SK-N-MC (cell line): ENCODE measurements around the gene HOXD8.

Experiments
- DNase-seq: peaks from one replicate; pipeline ENCODE4 v3.0.0-alpha.2; 2011; ENCODE audit warnings: low read depth, low spot score
- H3K27ac ChIP-seq: fragments of 200-600 bp; sonication (generic); 2 replicates; pipeline ENCODE4 v1.5.1; 2016; ENCODE audit warnings: mixed run types
- H3K36me3 ChIP-seq: fragments of 200-600 bp; sonication (generic); 2 replicates; pipeline ENCODE4 v1.6.1; 2017; ENCODE audit warnings: antibody characterized with exemption, low read length, mixed read lengths; ENCODE audit not compliant: insufficient read depth
- H3K4me3 ChIP-seq: fragments of 200-600 bp; sonication (generic); 2 replicates; pipeline ENCODE4 v1.5.1; 2016
- H3K9ac ChIP-seq: fragments of 200-600 bp; sonication (generic); 2 replicates; pipeline ENCODE4 v1.8.0; 2017; ENCODE audit warnings: mixed run types, mixed read lengths; ENCODE audit not compliant: insufficient read length
- H3K9me3 ChIP-seq: fragments of 200-600 bp; sonication (generic); 2 replicates; pipeline ENCODE4 v1.6.1; 2017; ENCODE audit warnings: low read depth, mild to moderate bottlenecking, antibody characterized with exemption, low read length, moderate library complexity, mixed read lengths
- EZH2 ChIP-seq: fragments of 200-600 bp; sonication (generic); IDR thresholded peaks from one replicate; pipeline ENCODE4 v1.6.1; 2017; ENCODE audit warnings: antibody characterized with exemption
- FOXP2 ChIP-seq: optimal IDR thresholded peaks from 2 replicates; pipeline ENCODE3; 2011; ENCODE audit warnings: mild to moderate bottlenecking, moderate library complexity; ENCODE audit not compliant: insufficient read depth; ENCODE audit errors: extremely low read length, control extremely low read depth
- POLR2AphosphoS5 ChIP-seq: IDR thresholded peaks from 2 replicates; pipeline ENCODE4 v1.6.1; 2012; ENCODE audit warnings: mild to moderate bottlenecking, low read depth, low read length, borderline replicate concordance

The HOXD8 gene

GRCh38 chr2:176128982-176129796 is at the start of gene HOXD8:
HOXD8 (plus strand) TSS chr2:176129705; CDS start chr2:176130367, 662 bp downstream.
- no peak for DNase-seq
- Histone ChIP-seq H3K36me3 (no peaks in the 10 kb centered on the region), H3K9me3 (no peaks in the 10 kb centered on the region), H3K9ac (peak within 1 kb of the TSS; percentile 72), H3K4me3 (peak within 1 kb of the TSS; percentile 89), H3K27ac (peak within 1 kb of the TSS; percentile 88)
- TF ChIP-seq EZH2 (no peak), POLR2AphosphoS5 (peak; percentile 74), FOXP2 (peak; percentile 52)

DNA sequence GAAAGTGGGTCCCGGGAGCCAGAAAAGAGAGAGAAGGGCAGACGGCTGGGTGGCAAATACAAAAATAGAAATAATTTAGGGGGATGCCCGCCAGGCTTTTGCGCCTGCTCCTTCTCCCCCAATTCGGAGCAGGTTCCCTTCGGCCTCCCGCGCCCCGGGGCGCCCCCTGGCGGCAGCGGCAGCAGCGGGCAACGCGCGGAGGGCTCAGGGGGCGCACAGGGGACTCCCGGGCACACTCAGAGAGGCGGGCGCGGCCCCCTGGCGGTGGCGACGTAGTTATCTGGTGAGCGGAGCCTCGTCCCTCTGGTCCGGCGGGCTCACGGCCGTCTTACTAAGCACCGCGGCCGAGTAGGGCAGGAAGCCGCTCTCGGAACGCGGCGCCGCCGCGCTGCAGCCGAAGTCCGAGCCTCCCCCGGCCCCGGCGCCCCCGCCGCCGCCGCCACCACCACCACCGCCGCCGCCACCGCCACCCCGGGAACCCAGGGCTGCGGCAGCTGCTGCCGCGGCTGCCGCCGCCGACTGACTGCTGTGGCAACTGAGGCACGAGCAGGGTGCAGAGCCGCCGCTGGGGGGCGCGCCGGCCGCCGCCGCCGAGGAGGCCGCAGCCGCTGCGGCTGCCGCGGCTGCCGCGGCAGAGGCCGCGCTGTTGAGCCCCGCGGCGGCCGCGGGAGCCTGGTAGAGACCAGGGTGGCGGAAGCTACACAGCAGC is 49.5 kb upstream of the HOXD8 start:
- Histone ChIP-seq H3K9me3 (no peaks in the 10 kb centered on the region), H3K27ac (no peak overlapping the region), H3K9ac (no peak overlapping the region), H3K36me3 (peaks cover 11% of the 10 kb centered on the region; the same call in 1 of the 2 replicates), H3K4me3 (no peak overlapping the region)
- DNase-seq: no peak
- TF ChIP-seq FOXP2: no peak
- 0 out of 2 replicates have a peak, but pooled peaks have one; percentile 10 for TF ChIP-seq POLR2AphosphoS5
- TF ChIP-seq EZH2: no peak

GRCh38 chr2:176080540-176081375 is 48.7 kb upstream of the HOXD8 start:
- Histone ChIP-seq H3K9me3 (no peaks in the 10 kb centered on the region), H3K4me3 (peak overlapping the region; percentile 83; the same call in 1 of the 2 replicates), H3K9ac (no peak overlapping the region), H3K27ac (no peak overlapping the region), H3K36me3 (peaks cover 11% of the 10 kb centered on the region; the same call in 1 of the 2 replicates)
- no peak for DNase-seq
- TF ChIP-seq FOXP2 (no peak), POLR2AphosphoS5 (peak; percentile 48; the same call in 1 of the 2 replicates)

GRCh38 chr2:176081376-176081836 is 48.1 kb upstream of the HOXD8 start:
- no peak overlapping the region for H3K27ac ChIP-seq
- peak overlapping the region; percentile 83 for H3K4me3 ChIP-seq
- no peak for DNase-seq
- peaks cover 11% of the 10 kb centered on the region; the same call in 1 of the 2 replicates for H3K36me3 ChIP-seq
- TF ChIP-seq POLR2AphosphoS5 (no peak), FOXP2 (no peak), EZH2 (no peak)
- no peaks in the 10 kb centered on the region for H3K9me3 ChIP-seq
- peak overlapping the region; percentile 73 for H3K9ac ChIP-seq

DNA sequence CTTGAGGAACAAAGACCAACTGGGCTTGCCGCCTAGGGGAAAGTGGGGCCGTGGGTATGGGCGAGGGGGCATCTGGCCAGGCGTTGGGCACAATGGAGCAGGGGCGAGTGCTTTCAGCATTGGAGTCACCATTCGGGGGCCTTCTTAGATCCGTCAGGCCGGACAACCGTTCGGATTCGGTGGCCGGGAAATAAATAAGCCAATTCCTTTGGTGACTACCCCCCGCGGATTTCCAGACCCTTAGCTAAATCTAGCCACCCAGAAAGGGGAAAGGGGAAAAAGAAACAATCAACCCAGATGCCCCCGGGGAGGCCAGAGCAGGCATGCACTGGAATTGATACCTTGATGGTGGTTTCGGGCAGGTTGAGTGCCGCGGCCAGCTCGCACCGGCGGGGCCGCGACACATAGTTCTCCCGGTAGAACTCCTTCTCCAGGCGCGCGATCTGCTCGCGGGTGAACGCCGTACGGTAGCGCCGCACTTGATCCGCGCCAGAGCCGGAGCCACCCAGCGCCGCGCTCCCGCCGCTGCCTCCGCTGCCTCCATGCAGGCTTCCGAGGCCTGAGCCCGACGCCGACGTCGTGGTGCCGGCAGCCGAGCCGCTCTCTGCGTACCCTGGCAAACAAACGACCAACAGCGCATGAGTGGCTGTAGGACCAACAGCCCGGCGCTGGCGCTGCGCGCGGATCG is 47.5 kb upstream of the HOXD8 start:
- Histone ChIP-seq H3K4me3 (peak overlapping the region; percentile 83), H3K9ac (peak overlapping the region; percentile 73), H3K9me3 (no peaks in the 10 kb centered on the region), H3K27ac (no peak overlapping the region), H3K36me3 (peaks cover 11% of the 10 kb centered on the region; the same call in 1 of the 2 replicates)
- no peak for DNase-seq
- TF ChIP-seq POLR2AphosphoS5: no peak; the same call in 1 of the 2 replicates
- TF ChIP-seq EZH2: no peak
- no peak for TF ChIP-seq FOXP2

DNA sequence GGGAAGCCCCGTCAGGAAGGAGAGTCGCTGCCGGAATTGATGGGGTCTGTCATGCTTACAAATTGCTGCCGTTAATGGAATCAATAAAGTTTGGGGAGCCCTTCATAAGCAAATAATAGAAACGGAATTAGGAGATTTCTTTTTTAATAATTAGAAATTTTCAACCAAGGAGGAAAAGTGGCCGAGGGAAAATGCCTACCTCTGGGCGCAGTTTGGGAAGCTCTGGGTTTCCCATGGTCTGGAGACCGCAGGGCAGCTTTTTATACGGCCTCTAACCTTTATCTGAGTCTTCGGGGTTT is 47.0 kb upstream of the HOXD8 start:
- peaks cover 11% of the 10 kb centered on the region; the same call in 1 of the 2 replicates for H3K36me3 ChIP-seq
- H3K9me3 ChIP-seq: no peaks in the 10 kb centered on the region
- TF ChIP-seq FOXP2: no peak
- TF ChIP-seq POLR2AphosphoS5: no peak
- TF ChIP-seq EZH2: no peak
- peak overlapping the region; percentile 73 for H3K9ac ChIP-seq
- H3K27ac ChIP-seq: 0 out of 2 replicates have a peak overlapping the region, but pooled peaks have one; percentile 28
- no peak for DNase-seq
- peak overlapping the region; percentile 83 for H3K4me3 ChIP-seq

GRCh38 chr2:176082824-176083751 is 46.4 kb upstream of the HOXD8 start:
- Histone ChIP-seq H3K9me3 (no peaks in the 10 kb centered on the region), H3K9ac (peak overlapping the region; percentile 73), H3K27ac (0 out of 2 replicates have a peak overlapping the region, but pooled peaks have one; percentile 28), H3K4me3 (peak overlapping the region; percentile 83), H3K36me3 (peaks cover 11% of the 10 kb centered on the region; the same call in 1 of the 2 replicates)
- DNase-seq: no peak
- TF ChIP-seq POLR2AphosphoS5 (no peak), EZH2 (no peak)
